Skin of body (tissue), 2 donors: ENCODE data around the gene RGS19. TPM values are rescaled to one million over a fixed set of nuclear protein-coding genes. Genes with fewer than 3 reads are reported as not detected.

ENCODE experiments used
- DNase-seq: peaks from one replicate; lab custom pipeline; 2025; lab: John Stamatoyannopoulos, UW
- total RNA-seq: library from RNA; depleted of rRNA; stranded (reverse); fragments of >200 nt; gene quantifications from one replicate; pipeline ENCODE4 v1.2.3, GENCODE V29; 2014

RGS19 gene
- total RNA-seq, 1 donor from 2014 or later: 6.6 TPM

DNA sequence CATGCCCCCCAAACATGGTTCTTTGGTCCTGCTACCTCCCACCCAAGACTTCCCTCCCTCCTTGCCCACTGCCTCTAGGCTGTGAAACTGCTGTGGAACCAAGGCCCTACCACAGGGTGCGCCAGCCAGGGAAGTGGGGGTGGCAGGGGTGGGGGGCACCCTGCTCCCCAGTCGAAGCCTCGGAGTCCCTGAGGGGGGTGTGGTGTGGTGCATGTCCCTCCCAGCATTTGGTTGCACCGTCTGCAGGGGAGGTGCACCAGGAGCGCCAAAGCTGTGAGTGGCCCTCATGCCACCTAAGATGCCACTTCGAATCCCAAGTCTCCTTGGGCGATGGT is 1.8 kb downstream of the RGS19 start:
- no peak for DNase-seq

DNA sequence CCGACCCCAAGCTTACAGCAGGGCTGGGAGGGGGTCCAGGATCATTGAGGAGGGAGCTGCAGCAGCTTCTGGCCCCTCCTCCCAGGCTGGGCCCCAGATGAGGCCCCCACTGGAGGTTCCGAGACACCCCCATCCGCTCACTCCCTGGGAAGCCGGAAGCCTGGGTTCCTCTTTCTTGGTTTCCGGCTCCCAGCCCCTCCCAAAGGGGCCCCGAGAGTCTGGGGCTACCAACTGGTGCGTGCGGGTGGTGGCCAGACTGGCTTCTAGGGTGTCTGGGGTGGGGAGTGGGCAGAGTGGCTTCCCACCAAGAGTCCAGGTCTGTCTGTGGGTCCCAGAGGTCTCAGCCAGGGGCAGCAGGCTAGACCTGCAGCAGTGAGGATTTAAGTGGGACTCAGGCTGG is 2.2 kb downstream of the RGS19 start:
- no peak for DNase-seq

DNA sequence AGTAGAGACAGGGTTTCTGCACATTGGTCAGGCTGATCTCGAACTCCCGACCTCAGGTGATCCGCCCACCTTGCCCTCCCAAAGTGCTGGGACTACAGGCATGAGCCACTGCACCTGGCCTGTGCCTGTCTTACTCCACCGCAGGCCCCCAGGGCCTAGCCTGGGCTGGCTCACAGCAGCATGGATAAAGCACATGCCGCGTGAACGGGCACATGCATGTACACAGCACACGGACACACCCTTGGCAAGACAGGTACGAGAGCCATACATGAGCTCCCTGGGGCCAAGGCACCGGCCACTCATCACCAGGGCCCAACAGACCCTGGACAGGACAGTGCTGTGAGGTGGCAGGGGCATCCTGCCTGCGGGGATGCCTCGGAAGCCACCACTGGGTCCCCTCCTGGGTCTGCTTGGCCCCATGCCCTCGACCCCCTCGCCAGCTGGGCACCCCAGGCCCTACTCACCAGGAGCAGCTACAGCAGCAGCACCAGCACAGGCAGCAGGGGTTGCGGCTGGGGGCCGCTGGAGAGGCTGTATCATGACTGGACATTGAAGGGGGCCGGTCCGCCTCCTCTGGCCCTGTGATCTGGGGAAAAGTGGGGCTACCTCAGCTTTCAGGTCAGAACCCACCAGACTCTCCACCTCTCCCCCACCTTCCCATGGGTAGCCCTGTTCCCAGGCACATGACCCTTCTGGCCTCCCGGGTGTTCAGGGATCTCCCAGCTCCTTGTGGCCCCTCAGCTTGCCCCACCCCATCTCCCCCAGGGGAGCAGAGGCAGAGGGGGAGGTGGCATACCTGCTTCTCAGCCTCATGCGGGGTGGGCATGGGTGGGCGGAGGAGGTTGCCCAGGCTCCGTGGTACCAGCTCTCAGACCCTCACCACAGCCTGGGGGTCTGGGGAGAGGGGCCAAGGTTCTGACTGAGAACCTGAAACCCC is 3.0 kb downstream of the RGS19 start:
- DNase-seq: no peak

- no peak for DNase-seq
Measured at GRCh38 chr20:64075556-64075955, 3.8 kb downstream of the RGS19 start.

DNA sequence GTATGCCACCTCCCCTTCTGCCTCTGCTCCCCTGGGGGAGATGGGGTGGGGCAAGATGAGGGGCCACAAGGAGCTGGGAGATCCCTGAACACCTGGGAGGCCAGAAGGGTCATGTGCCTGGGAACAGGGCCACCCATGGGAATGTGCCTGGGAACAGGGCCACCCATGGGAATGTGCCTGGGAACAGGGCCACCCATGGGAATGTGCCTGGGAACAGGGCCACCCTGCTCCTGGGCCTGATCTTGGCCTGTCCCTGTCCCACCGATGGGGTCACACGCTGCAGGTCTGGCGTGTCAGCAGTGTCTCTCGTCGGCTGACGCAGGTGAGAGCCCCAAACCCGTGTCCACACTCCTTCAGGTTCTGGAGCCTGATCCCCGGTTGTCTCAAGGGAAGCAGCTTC is 4.4 kb downstream of the RGS19 start:
- DNase-seq: no peak

GRCh38 chr20:64074184-64074789 is 5.0 kb downstream of the RGS19 start:
- DNase-seq: no peak

DNA sequence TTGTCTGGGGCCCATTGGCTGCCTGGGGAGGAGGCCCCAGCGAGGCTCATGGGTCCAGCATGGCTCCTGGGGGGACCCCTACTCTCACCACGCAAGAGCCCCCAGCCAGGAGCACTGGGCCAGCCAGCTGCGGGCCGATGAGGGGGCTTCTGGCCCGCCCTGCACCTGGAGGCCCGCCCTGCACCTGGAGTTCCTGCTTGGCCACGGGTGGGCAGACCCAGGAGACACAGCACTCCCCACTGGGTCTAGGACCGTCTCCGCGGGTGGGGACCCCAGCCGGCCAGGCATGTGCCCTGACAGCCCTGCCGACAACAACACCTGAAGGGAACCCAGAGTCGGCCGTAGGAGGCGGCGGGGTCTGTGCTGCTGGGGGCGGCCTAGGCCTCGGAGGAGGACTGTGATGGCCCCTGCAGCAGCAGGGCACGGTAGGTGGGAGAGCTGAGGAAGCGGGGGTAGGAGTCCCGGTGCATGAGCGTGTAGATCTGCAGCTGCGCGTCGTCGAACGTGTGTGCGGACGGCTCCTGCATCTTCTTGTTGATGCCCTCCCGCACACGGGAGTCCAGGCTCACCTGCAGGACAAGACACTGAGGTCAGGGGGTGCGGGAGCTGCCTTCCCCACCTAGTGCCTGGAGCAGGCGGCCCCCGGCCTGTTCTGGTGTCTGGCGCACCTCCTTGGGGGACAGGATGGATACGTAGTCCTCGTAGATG is 5.7 kb downstream of the RGS19 start:
- DNase-seq: no peak

- DNase-seq: no peak
Measured at GRCh38 chr20:64072498-64073063, 6.7 kb downstream of the RGS19 start.

DNA sequence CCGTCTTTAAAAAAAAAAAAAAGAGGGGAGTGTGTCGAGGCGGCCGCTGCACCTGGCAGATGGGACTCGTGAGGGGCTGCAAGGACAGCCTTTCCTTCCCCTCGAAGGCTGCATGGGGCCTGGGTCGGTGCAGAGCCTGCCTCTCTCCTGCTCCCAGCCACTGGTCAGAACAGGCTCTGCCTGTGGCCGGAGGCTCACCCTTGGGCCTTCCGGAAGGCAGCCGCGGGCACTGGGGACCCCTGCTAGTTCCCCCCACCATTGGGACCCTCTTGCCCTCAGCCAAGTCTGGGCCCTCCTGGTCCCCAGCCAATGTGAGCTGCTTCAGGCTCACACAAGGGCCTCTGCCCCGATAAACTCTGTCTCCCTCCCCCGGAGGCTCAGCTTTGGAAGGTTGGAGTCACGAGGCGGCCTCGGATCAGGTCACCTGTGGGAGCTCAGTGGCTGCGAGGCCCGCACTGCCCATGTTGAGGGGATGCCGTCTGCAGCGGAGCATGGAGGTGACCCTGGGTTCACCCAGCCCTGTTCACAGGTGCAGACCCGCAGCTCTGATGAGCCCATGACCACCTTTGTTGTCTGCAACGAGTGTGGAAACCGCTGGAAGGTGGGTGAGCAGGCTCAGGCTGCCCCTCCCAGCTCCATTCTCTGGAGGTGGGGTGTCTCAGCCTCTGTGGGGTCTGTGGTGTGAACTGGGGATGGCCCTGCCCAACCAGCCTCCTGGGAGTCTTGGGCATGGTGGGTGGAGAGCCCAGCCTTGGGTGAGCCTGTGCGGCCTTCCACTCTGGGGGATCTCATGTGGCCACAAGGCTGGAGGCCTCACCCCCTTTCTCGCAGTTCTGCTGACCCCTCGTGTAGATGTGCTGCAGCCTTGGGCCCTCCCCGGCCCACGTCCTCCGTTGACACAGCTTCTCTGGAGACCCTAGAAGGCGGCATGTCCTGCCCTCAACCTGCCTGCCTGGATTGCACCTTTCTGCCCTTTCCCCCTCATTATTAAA is 7.7 kb downstream of the RGS19 start:
- DNase-seq: no peak

DNA sequence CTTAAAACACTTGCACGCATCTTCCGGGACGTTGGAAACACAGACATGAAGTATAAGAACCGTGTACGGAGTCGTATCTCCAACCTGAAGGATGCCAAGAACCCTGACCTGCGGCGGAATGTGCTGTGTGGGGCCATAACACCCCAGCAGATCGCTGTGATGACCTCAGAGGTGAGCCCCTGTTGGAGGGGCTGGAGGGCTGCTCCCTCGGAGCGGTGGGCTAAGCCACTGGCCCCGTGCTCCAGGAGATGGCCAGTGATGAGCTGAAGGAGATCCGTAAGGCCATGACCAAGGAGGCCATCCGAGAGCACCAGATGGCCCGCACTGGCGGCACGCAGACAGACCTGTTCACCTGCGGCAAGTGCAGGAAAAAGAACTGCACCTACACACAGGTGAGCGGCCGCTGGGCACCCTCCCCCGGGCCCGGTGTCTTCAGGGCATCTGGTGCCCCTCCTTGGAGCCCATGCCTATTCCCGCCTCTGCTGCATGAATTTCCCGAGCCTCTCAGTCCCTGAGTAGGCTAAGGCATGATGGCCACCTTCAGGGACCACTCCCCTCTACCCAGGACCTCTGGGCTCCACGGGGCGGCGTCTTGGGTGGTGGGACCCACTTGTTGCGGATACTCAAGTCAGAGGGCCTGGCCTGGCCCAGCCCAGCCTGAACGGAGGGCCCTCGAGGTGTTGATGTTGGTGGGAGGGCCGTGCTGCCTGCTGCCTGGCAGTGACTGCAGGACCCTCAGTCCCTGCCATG is 8.9 kb downstream of the RGS19 start:
- no peak for DNase-seq

DNA sequence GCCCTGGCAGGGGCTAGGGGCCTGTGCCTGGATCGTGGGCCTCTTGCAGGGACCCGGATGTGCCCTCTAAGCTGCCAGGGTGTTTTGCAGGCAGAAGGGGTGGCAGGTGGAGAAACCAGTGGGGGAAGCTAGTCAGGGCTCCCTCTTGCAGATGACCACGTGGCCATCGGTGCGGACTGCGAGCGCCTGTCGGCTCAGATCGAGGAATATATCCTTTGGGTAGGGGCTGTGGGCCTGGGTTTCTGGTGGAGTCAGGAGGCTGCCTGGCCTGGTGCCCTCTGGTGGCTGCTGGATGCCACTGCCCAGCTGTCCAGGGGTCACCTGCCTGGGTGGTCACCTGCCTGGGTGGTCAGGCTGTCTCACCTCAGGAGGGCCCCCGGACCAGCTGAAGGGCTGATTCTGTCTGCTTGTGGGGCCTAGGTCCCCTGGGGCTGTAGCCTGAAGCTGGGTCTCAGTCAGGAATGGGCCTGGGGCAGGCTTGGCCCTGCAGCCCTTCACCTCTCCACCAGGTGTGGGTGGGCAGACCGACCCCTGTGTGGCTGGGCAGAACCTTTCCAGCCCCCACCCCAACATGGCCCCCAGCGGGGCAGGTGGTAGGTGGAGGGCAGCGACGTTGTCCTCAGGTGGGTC is 9.6 kb downstream of the RGS19 start:
- DNase-seq: no peak

GRCh38 chr20:64069209-64069613 is 10.1 kb downstream of the RGS19 start:
- no peak for DNase-seq

DNA sequence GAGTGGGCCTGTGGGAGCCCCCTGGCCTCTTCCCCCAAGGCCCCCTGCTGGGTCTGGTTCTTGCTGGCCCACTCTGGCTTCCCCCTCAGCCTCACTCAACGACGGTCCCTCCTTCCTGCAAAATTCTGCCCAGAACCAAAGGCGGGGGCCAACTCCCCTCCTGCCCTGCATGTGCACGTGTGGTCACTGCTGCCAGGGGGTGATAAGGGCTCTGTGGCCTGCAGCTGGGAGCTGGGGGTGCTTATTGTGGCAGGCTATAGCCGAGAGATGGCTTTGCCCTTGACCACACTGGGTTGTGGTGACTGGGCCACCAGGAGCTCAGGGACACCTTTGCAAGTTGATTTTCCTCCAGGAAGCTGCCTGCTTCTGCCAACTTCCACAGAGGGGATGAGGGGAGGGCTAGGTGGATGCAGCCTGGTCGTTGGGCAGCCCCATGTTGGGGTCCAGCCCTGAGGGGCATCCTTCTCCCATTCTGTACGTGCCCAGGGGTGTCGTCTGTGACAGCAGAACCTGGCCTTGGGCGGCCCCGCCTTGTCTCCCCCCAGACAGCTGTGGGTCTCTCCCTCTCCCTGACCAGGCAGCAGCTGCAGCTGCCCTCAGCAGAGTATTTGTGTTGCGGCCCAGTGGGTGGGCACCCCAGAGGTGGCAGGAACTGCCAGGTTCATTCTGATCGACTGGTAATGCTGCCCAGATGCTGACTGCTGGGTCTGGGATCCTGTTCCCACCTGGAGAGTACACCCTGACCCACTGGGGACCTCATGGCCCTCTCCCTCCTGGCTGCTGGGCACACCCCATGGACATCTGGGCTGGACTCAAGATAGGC is 10.7 kb downstream of the RGS19 start:
- DNase-seq: no peak

DNA sequence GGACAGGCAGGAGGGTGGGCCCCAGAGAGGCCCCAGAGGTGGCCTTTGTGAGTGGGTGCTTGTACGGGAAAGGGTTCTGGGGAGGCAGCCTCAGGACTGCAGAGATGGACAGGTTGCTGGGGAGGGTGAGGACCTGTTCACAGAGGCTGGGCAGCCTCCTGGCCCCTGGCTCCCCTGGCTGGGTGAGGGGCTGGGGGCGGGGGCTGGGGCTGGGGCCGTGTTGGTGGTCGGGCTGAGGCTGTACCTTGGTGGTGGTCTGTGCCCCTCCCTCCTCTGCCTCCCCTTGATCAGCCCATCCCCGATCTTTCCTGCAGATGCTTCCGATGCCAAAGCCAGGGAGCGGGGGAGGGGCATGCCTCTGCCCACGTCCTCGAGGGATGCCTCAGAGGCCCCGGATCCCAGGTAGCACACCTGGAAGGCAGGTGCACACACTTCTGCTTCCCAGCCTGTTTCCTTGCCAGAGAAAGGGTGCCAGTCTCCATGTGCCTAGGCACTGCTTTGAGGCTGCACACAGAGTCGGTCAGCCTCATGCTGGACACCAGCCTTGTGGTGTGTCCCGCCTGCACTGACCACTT is 11.5 kb downstream of the RGS19 start:
- no peak for DNase-seq

GRCh38 chr20:64067005-64067632 is 12.2 kb downstream of the RGS19 start:
- DNase-seq: no peak

- DNase-seq: no peak
Measured at GRCh38 chr20:64065974-64066343, 13.4 kb downstream of the RGS19 start.

- no peak for DNase-seq
Measured at GRCh38 chr20:64065062-64065973, 14.0 kb downstream of the RGS19 start.
